ENCODE measurements around the gene RNF112. TPM values are rescaled to one million over a fixed set of nuclear protein-coding genes. Genes with fewer than 3 reads are reported as not detected.
A peak's percentile ranks its signal among the peaks of the same experiment; 100 is the strongest.

RNF112 gene
- total and polyA plus RNA-seq, 2 of the 13 experiments (the other 11 are each of a cell fraction or from before 2014, with no cell fraction given) = 0.05 TPM; not detected in 1

DNA sequence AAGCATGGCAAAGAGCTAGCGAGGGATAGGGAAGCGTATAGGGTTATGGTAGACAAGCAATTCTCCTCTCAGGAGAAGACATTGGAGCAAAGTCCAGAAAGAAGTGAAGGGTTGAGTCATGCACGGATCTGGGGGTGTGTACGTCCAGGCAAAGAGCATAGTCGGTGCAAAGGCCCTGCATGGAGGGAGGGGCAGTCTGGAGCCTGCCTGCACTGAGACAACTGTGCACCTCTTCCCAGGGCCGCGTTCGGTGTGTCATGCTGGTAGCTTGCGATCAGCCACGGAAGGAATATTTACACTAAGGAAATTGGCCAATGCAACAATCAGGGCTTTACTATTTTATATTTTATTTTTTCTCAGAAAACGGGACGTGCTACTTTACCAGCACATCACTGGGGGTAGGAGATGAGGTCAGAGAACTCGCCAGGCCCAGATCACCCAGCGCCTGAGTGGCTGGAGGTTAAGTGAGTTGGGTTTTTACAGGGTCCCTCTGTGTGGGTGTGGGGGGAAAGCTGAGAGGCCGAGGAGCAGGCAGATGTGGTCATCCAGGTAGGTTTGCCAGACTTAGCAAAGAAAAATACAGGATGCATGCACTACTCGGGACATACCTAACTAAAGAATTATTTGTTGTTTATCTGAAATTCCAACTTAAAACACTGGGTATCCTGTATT is 41.8 kb upstream of the RNF112 start (continued):
- TF ChIP-seq ZFP41 (CRISPR knock-in tag; IDR thresholded peaks at IDR 0.05; ENCODE audit: borderline replicate concordance) (no peak), HNRNPH1 (optimal IDR thresholded peaks at IDR 0.05; ENCODE audit: low read depth, low read length) (no peak), ZKSCAN5 (CRISPR knock-in tag; IDR thresholded peaks at IDR 0.05) (no peak), CEBPB (IDR thresholded peaks at IDR 0.05; ENCODE audit: borderline replicate concordance, low read depth, low read length) (no peak), PCBP2 (optimal IDR thresholded peaks at IDR 0.05; ENCODE audit: low read depth, low read length, poor library complexity, severe bottlenecking) (no peak), ZNF605 (CRISPR knock-in tag; IDR thresholded peaks at IDR 0.05) (no peak), MXD4 (CRISPR knock-in tag; IDR thresholded peaks at IDR 0.05) (no peak), TFDP2 (CRISPR knock-in tag; IDR thresholded peaks at IDR 0.05) (no peak), ARID2 (CRISPR knock-in tag; IDR thresholded peaks at IDR 0.05; ENCODE audit: borderline replicate concordance) (no peak), ZNF512 (CRISPR knock-in tag; IDR thresholded peaks at IDR 0.05) (no peak), FOXK2 (IDR thresholded peaks at IDR 0.05) (no peak), MTERF4 (CRISPR knock-in tag; IDR thresholded peaks at IDR 0.05) (no peak), TEAD3 (CRISPR knock-in tag; optimal IDR thresholded peaks at IDR 0.05; ENCODE audit: borderline replicate concordance) (no peak), LBX2 (CRISPR knock-in tag; IDR thresholded peaks at IDR 0.05; ENCODE audit: borderline replicate concordance) (no peak), ISL2 (CRISPR knock-in tag; IDR thresholded peaks at IDR 0.05) (no peak), PAX8 (CRISPR knock-in tag; IDR thresholded peaks at IDR 0.05; ENCODE audit: borderline replicate concordance) (no peak), FOXM1 (CRISPR knock-in tag; IDR thresholded peaks at IDR 0.05) (no peak), HOMEZ (CRISPR knock-in tag; IDR thresholded peaks at IDR 0.05; ENCODE audit: low read depth) (0 out of 2 replicates have a peak, but pooled peaks have one; percentile 21), ZNF768 (CRISPR knock-in tag; IDR thresholded peaks at IDR 0.05) (0 out of 2 replicates have a peak, but pooled peaks have one; percentile 28), HNF4A (CRISPR knock-in tag; IDR thresholded peaks at IDR 0.05) (peak; percentile 82), ZNF562 (CRISPR knock-in tag; IDR thresholded peaks at IDR 0.05; ENCODE audit: borderline replicate concordance) (no peak), FLYWCH1 (CRISPR knock-in tag; IDR thresholded peaks at IDR 0.05) (no peak), ZFP37 (CRISPR knock-in tag; IDR thresholded peaks at IDR 0.05; ENCODE audit: borderline replicate concordance) (no peak)
- TF ChIP-seq, protein P1, sequence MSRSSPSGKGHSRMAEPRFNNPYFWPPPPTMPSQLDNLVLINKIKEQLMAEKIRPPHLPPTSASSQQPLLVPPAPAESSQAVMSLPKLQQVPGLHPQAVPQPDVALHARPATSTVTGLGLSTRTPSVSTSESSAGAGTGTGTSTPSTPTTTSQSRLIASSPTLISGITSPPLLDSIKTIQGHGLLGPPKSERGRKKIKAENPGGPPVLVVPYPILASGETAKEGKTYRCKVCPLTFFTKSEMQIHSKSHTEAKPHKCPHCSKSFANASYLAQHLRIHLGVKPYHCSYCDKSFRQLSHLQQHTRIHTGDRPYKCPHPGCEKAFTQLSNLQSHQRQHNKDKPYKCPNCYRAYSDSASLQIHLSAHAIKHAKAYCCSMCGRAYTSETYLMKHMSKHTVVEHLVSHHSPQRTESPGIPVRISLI (CRISPR knock-in tag; IDR thresholded peaks at IDR 0.05; ENCODE audit: borderline replicate concordance) = no peak

Data from HepG2 (cell line).